A673 (cell line): ENCODE results near the gene RCBTB1. TPM values are rescaled to one million over a fixed set of nuclear protein-coding genes. Genes with fewer than 3 reads are reported as not detected.

ENCODE experiments used
- BruUV-seq: library from RNA; stranded (reverse); fragments of 400-500 nt; replicated peaks from 2 replicates; lab custom pipeline; 2021; lab: Mats Ljungman, UMichigan
- CTCF ChIA-PET: fragments of 300-600 bp; sonication (Branson Sonifier 250); formaldehyde crosslinking; loops from one replicate; lab custom pipeline; 2022; ENCODE audit warnings: antibody characterized with exemption; lab: Charles Lee
- POLR2A ChIA-PET: fragments of 300-600 bp; sonication (Branson Sonifier 250); formaldehyde crosslinking; loops from one replicate; lab custom pipeline; 2022; ENCODE audit warnings: antibody characterized with exemption; ENCODE audit not compliant: low non-redundant PET; lab: Charles Lee
- DNase-seq: peaks from one replicate; pipeline ENCODE4 v3.0.0-alpha.2; 2015; ENCODE audit warnings: low spot score
- H3K27ac ChIP-seq: fragments of 200-600 bp; sonication (generic); 2 replicates; pipeline ENCODE4 v1.5.1; 2016; ENCODE audit warnings: mixed run types, low read depth, mild to moderate bottlenecking, mixed read lengths, antibody characterized with exemption, low read length; ENCODE audit not compliant: poor library complexity, severe bottlenecking
- H3K27me3 ChIP-seq: fragments of 200-600 bp; sonication (generic); replicated peaks from 2 replicates; pipeline ENCODE4 v1.6.1; 2017; ENCODE audit warnings: mixed run types, low read depth, mild to moderate bottlenecking, mixed read lengths, antibody characterized with exemption, low read length; ENCODE audit not compliant: insufficient read depth, poor library complexity
- H3K36me3 ChIP-seq: fragments of 200-600 bp; sonication (generic); 2 replicates; pipeline ENCODE4 v1.6.1; 2016; ENCODE audit warnings: mixed run types, mild to moderate bottlenecking, mixed read lengths, antibody characterized with exemption, low read length; ENCODE audit not compliant: insufficient read depth, poor library complexity, severe bottlenecking
- H3K4me1 ChIP-seq: fragments of 200-600 bp; sonication (generic); 2 replicates; pipeline ENCODE4 v1.6.1; 2017; ENCODE audit warnings: mixed run types, mild to moderate bottlenecking, mixed read lengths, antibody characterized with exemption, low read length; ENCODE audit not compliant: insufficient read depth, poor library complexity, severe bottlenecking
- H3K4me3 ChIP-seq: fragments of 200-600 bp; sonication (generic); 2 replicates; pipeline ENCODE4 v1.5.1; 2016; ENCODE audit warnings: low read depth, mixed run types, mild to moderate bottlenecking, mixed read lengths, low read length; ENCODE audit not compliant: poor library complexity, severe bottlenecking
- H3K9me3 ChIP-seq: fragments of 200-600 bp; sonication (generic); 2 replicates; pipeline ENCODE4 v1.6.1; 2016; ENCODE audit warnings: mixed run types, low read depth, mild to moderate bottlenecking, mixed read lengths, antibody characterized with exemption, low read length; ENCODE audit not compliant: poor library complexity, severe bottlenecking
- CTCF ChIP-seq: fragments of 300-800, 200-600 bp; sonication (generic); conservative IDR thresholded peaks from 2 replicates; pipeline ENCODE4 v1.5.1; 2017; ENCODE audit warnings: low read depth, mild to moderate bottlenecking, antibody characterized with exemption, low read length, moderate library complexity, mixed read lengths
- EZH2 ChIP-seq: fragments of 200-600 bp; sonication (generic); IDR thresholded peaks from 2 replicates; pipeline ENCODE4 v1.6.1; 2017; ENCODE audit warnings: borderline replicate concordance, low read depth, mild to moderate bottlenecking, mixed read lengths, antibody characterized with exemption, low read length; ENCODE audit not compliant: poor library complexity, severe bottlenecking
- intact Hi-C: fragments of 100-400 bp; cut with micrococcal nuclease; formaldehyde crosslinking; loops from one replicate; pipeline ENCODE4 v1.10.0; 2022; ENCODE audit not compliant: unreplicated experiment
- total RNA-seq: library from RNA; stranded (reverse); gene quantifications from 2 replicates; pipeline ENCODE4 v1.2.3, GENCODE V29; 2021

Gene RCBTB1
- total RNA-seq, 1 experiment from 2014 or later = 12.7 TPM

GRCh38 chr13:49532593-49532992 lies 52.8 kb downstream of the RCBTB1 start:
- Histone ChIP-seq H3K9me3 (no peaks in the 10 kb centered on the region), H3K4me3 (no peak overlapping the region), H3K36me3 (no peaks in the 10 kb centered on the region), H3K27me3 (peaks cover 7% of the 10 kb centered on the region), H3K4me1 (peaks cover 14% of the 10 kb centered on the region), H3K27ac (no peak overlapping the region)
- DNase-seq = no peak
- ChIA-PET POLR2A (no interaction called here), CTCF (no interaction called here)
- no TSS peak for BruUV-seq
- TF ChIP-seq EZH2 = no peak
- intact Hi-C loops = no loop called here

GRCh38 chr13:49530457-49530856 lies 54.9 kb downstream of the RCBTB1 start:
- POLR2A ChIA-PET = no interaction called here
- Histone ChIP-seq H3K27ac (no peak overlapping the region), H3K36me3 (no peaks in the 10 kb centered on the region), H3K4me3 (no peak overlapping the region), H3K9me3 (no peaks in the 10 kb centered on the region), H3K4me1 (peaks cover 14% of the 10 kb centered on the region), H3K27me3 (peaks cover 10% of the 10 kb centered on the region)
- CTCF ChIA-PET = no interaction called here
- DNase-seq = peak; percentile 97
- intact Hi-C loops = no loop called here
- TF ChIP-seq CTCF (no peak), EZH2 (no peak)
- no TSS peak for BruUV-seq

GRCh38 chr13:49528161-49528560 lies 57.2 kb downstream of the RCBTB1 start:
- H3K4me3 ChIP-seq = no peak overlapping the region
- H3K9me3 ChIP-seq = no peaks in the 10 kb centered on the region
- peaks cover 10% of the 10 kb centered on the region for H3K27me3 ChIP-seq
- CTCF ChIA-PET = no interaction called here
- intact Hi-C loops = no loop called here
- TF ChIP-seq CTCF = no peak
- TF ChIP-seq EZH2 = no peak
- POLR2A ChIA-PET = no interaction called here
- peaks cover 14% of the 10 kb centered on the region for H3K4me1 ChIP-seq
- DNase-seq = no peak
- no TSS peak for BruUV-seq
- H3K36me3 ChIP-seq = no peaks in the 10 kb centered on the region
- no peak overlapping the region for H3K27ac ChIP-seq

- no peak for TF ChIP-seq CTCF
- no peak for TF ChIP-seq EZH2
Measured at GRCh38 chr13:49527123-49527522, 58.2 kb downstream of the RCBTB1 start.

More at GRCh38 chr13:49527123-49527522, 58.2 kb downstream of the RCBTB1 start:
- no peaks in the 10 kb centered on the region for H3K9me3 ChIP-seq
- ChIA-PET CTCF (no interaction called here), POLR2A (no interaction called here)
- no peak overlapping the region for H3K4me3 ChIP-seq
- H3K4me1 ChIP-seq = peaks cover 14% of the 10 kb centered on the region
- peaks cover 10% of the 10 kb centered on the region for H3K27me3 ChIP-seq
- BruUV-seq = no TSS peak
- H3K27ac ChIP-seq = no peak overlapping the region
- DNase-seq = no peak
- intact Hi-C loops = no loop called here
- no peaks in the 10 kb centered on the region for H3K36me3 ChIP-seq
